ENCODE data around the gene PAPSS1. TPM values are rescaled to one million over a fixed set of nuclear protein-coding genes. Genes with fewer than 3 reads are reported as not detected.

Gene PAPSS1
- total RNA-seq, 1 donor from 2014 or later: 70.8 TPM

- no peak overlapping the region for H3K27ac ChIP-seq
- intact Hi-C loops (cut with DNase I): no loop called here
- H3K27me3 ChIP-seq: no peaks in the 10 kb centered on the region
- no peaks in the 10 kb centered on the region for H3K9me3 ChIP-seq
- H3K4me1 ChIP-seq: peaks cover 3% of the 10 kb centered on the region
- DNase-seq: no peak
- ATAC-seq: no peak
- H3K4me3 ChIP-seq: no peak overlapping the region
- no peak for TF ChIP-seq CTCF (IDR thresholded peaks at IDR 0.05)
- H3K36me3 ChIP-seq: no peaks in the 10 kb centered on the region
These were observed 8.2 kb downstream of the PAPSS1 start for GRCh38 chr4:107711831-107712230.

- Histone ChIP-seq H3K27me3 (no peaks in the 10 kb centered on the region), H3K36me3 (no peaks in the 10 kb centered on the region), H3K27ac (no peak overlapping the region), H3K4me3 (no peak overlapping the region), H3K4me1 (peaks cover 3% of the 10 kb centered on the region), H3K9me3 (peaks cover 5% of the 10 kb centered on the region)
- DNase-seq: no peak
- peak; percentile 24 for ATAC-seq
- intact Hi-C loops (cut with DNase I): no loop called here
- TF ChIP-seq CTCF (IDR thresholded peaks at IDR 0.05): no peak
These were observed 9.3 kb downstream of the PAPSS1 start for GRCh38 chr4:107710493-107711459.

GRCh38 chr4:107709916-107710315 lies 10.1 kb downstream of the PAPSS1 start:
- TF ChIP-seq CTCF (IDR thresholded peaks at IDR 0.05): no peak
- no peak overlapping the region for H3K27ac ChIP-seq
- ATAC-seq: peak; percentile 85

GRCh38 chr4:107708225-107708624 lies 11.8 kb downstream of the PAPSS1 start:
- Histone ChIP-seq H3K9me3 (peaks cover 12% of the 10 kb centered on the region), H3K27me3 (no peaks in the 10 kb centered on the region), H3K27ac (no peak overlapping the region), H3K4me1 (peaks cover 3% of the 10 kb centered on the region), H3K36me3 (no peaks in the 10 kb centered on the region), H3K4me3 (no peak overlapping the region)
- intact Hi-C loops (cut with DNase I): no loop called here
- no peak for DNase-seq
- TF ChIP-seq CTCF (IDR thresholded peaks at IDR 0.05): no peak
- ATAC-seq: no peak

More at GRCh38 chr4:107709916-107710315, 10.1 kb downstream of the PAPSS1 start:
- no peaks in the 10 kb centered on the region for H3K27me3 ChIP-seq
- no peaks in the 10 kb centered on the region for H3K36me3 ChIP-seq
- peaks cover 12% of the 10 kb centered on the region for H3K9me3 ChIP-seq
- intact Hi-C loops (cut with DNase I): no loop called here
- no peak for DNase-seq
- H3K4me3 ChIP-seq: no peak overlapping the region
- H3K4me1 ChIP-seq: peaks cover 3% of the 10 kb centered on the region

GRCh38 chr4:107705742-107706556 lies 14.1 kb downstream of the PAPSS1 start:
- Histone ChIP-seq H3K36me3 (no peaks in the 10 kb centered on the region), H3K27me3 (no peaks in the 10 kb centered on the region), H3K9me3 (peaks cover 12% of the 10 kb centered on the region), H3K4me1 (peaks cover 3% of the 10 kb centered on the region), H3K4me3 (no peak overlapping the region), H3K27ac (no peak overlapping the region)
- intact Hi-C loops (cut with DNase I): no loop called here
- no peak for TF ChIP-seq CTCF (IDR thresholded peaks at IDR 0.05)
- DNase-seq (no peak), ATAC-seq (no peak)

Data from upper lobe of right lung (tissue), 1 donor.